Bronchial epithelial cell (primary cell): ENCODE measurements around the gene ST8SIA5. TPM values are rescaled to one million over a fixed set of nuclear protein-coding genes. Genes with fewer than 3 reads are reported as not detected.

Source experiments
- DNase-seq: peaks from one replicate; pipeline ENCODE4 v3.0.0-alpha.2; 2010; ENCODE audit warnings: low read depth
- FAIRE-seq: peaks from 2 replicates; lab custom pipeline; 2011; peaks lifted over from hg19 to GRCh38; lab: Jason Lieb, UNC
- H3K27me3 ChIP-seq: 2 replicates; pipeline ENCODE4 v1.5.1; 2011; ENCODE audit warnings: low read length; ENCODE audit not compliant: control insufficient read depth, insufficient read depth
- H3K36me3 ChIP-seq: 2 replicates; pipeline ENCODE4 v1.5.1; 2011; ENCODE audit warnings: low read length; ENCODE audit not compliant: control insufficient read depth, insufficient read depth
- H3K4me3 ChIP-seq: 2 replicates; pipeline ENCODE4 v1.5.1; 2011; ENCODE audit warnings: mild to moderate bottlenecking, low read depth, low read length, control low read depth
- CTCF ChIP-seq: IDR thresholded peaks from 2 replicates; pipeline ENCODE4 v1.5.1; 2011; ENCODE audit warnings: mild to moderate bottlenecking, moderate library complexity, low read length, control low read depth, inconsistent platforms; ENCODE audit not compliant: insufficient read depth, severe bottlenecking
- total RNA-seq: library from RNA; depleted of rRNA; stranded (reverse); fragments of >200 nt; gene quantifications from 2 replicates; pipeline ENCODE4 v1.2.1, GENCODE V29; 2014

The ST8SIA5 gene
- total RNA-seq, 1 donor from 2014 or later = not detected

GRCh38 chr18:46696268-46696667 is 60.6 kb downstream of the ST8SIA5 start:
- FAIRE-seq (no peak), DNase-seq (no peak)
- no peaks in the 10 kb centered on the region for H3K36me3 ChIP-seq
- H3K4me3 ChIP-seq = no peak overlapping the region
- TF ChIP-seq CTCF = no peak
- H3K27me3 ChIP-seq = no peaks in the 10 kb centered on the region

GRCh38 chr18:46693996-46694395 is 62.9 kb downstream of the ST8SIA5 start:
- no peak for DNase-seq
- no peak for TF ChIP-seq CTCF
- no peak overlapping the region for H3K4me3 ChIP-seq
- H3K36me3 ChIP-seq = no peaks in the 10 kb centered on the region
- FAIRE-seq = no peak
- H3K27me3 ChIP-seq = no peaks in the 10 kb centered on the region

GRCh38 chr18:46688853-46689525 is 67.9 kb downstream of the ST8SIA5 start:
- Histone ChIP-seq H3K36me3 (no peaks in the 10 kb centered on the region), H3K4me3 (no peak overlapping the region), H3K27me3 (peaks cover 1% of the 10 kb centered on the region)
- DNase-seq (no peak), FAIRE-seq (no peak)
- no peak for TF ChIP-seq CTCF

- no peak for FAIRE-seq
- no peak for TF ChIP-seq CTCF
- Histone ChIP-seq H3K4me3 (no peak overlapping the region), H3K36me3 (no peaks in the 10 kb centered on the region), H3K27me3 (peaks cover 1% of the 10 kb centered on the region)
- DNase-seq = no peak
Measured at GRCh38 chr18:46686186-46686585, 70.7 kb downstream of the ST8SIA5 start.

- H3K36me3 ChIP-seq = no peaks in the 10 kb centered on the region
- H3K27me3 ChIP-seq = no peaks in the 10 kb centered on the region
- FAIRE-seq (no peak), DNase-seq (no peak)
- H3K4me3 ChIP-seq = no peak overlapping the region
- no peak for TF ChIP-seq CTCF
Measured at GRCh38 chr18:46683252-46683651, 73.6 kb downstream of the ST8SIA5 start.
